ENCODE measurements around the gene LIF. TPM values are rescaled to one million over a fixed set of nuclear protein-coding genes. Genes with fewer than 3 reads are reported as not detected.

The LIF gene
- total and polyA plus RNA-seq, 2 of the 4 experiments (the other 2 are of a cell fraction), result 130 to 214 TPM

- Histone ChIP-seq H2BK5ac (ENCODE audit: low read depth, low read length, poor library complexity, severe bottlenecking) (peak overlapping the region; percentile 99), H2BK15ac (ENCODE audit: low read depth, low read length) (peak overlapping the region; percentile 96), H3K14ac (replicated peaks; ENCODE audit: low read depth, low read length) (peak overlapping the region; percentile 95), H4K5ac (ENCODE audit: low read depth, low read length) (peak overlapping the region; percentile 92), H3K27me3 (ENCODE audit: control insufficient read depth, insufficient read depth, low read length) (no peaks in the 10 kb centered on the region), H2BK120ac (ENCODE audit: low read depth, low read length) (peak overlapping the region; percentile 98), H3K9me3 (ENCODE audit: control insufficient read depth, insufficient read depth, low read length) (no peaks in the 10 kb centered on the region), H3K4me2 (ENCODE audit: low read depth, low read length) (no peak overlapping the region), H3K4me1 (ENCODE audit: control insufficient read depth, insufficient read depth, low read length) (peaks cover 30% of the 10 kb centered on the region), H3K79me1 (ENCODE audit: low read depth in 1 of 2, low read length in 2 of 2) (no peaks in the 10 kb centered on the region), H4K20me1 (ENCODE audit: insufficient read depth, low read length) (peaks cover 4% of the 10 kb centered on the region; the same call in 1 of the 2 replicates), H3K23ac (ENCODE audit: low read depth, low read length) (peak overlapping the region; percentile 67; the same call in 1 of the 2 replicates), H3K4ac (ENCODE audit: low read depth, low read length) (peak overlapping the region; percentile 88), H4K91ac (ENCODE audit: insufficient read depth, low read depth, low read length) (peak overlapping the region; percentile 95), H3K4me3 (ENCODE audit: insufficient read depth, low read depth, low read length) (no peak overlapping the region), H4K8ac (ENCODE audit: low read depth in 2 of 2, low read length in 2 of 2) (peak overlapping the region; percentile 87 to 89), H2AK5ac (ENCODE audit: low read depth, low read length) (peak overlapping the region; percentile 97), H2BK20ac (ENCODE audit: low read depth, low read length) (peak overlapping the region; percentile 99), H3K56ac (ENCODE audit: extremely low read depth, insufficient read depth, low read length) (no peak overlapping the region; the same call in 1 of the 2 replicates), H3K9me1 (ENCODE audit: insufficient read depth, low read length) (peaks cover 13% of the 10 kb centered on the region), H3K36me3 (ENCODE audit: control insufficient read depth, insufficient read depth, low read length) (no peaks in the 10 kb centered on the region), H2AK9ac (replicated peaks; ENCODE audit: low read depth, low read length, poor library complexity) (peak overlapping the region; percentile 50), H3K27ac (ENCODE audit: insufficient read depth, low read length) (peak overlapping the region; percentile 73), H3K9ac (ENCODE audit: low read depth, low read length) (no peak overlapping the region), H2AFZ (replicated peaks; ENCODE audit: low read length, poor library complexity) (no peak overlapping the region), H3K18ac (ENCODE audit: low read depth, low read length) (peak overlapping the region; percentile 70)
- dilution Hi-C loops (cut with HindIII; ENCODE audit: low sequenced_read_pairs, unreplicated experiment) (no loop called here), in situ Hi-C loops (cut with MboI; ENCODE audit: low sequenced_read_pairs) (no loop called here), intact Hi-C loops (cut with micrococcal nuclease) (no loop called here)
- no TSS peak for BruUV-seq (replicated peaks)
- no peak for ATAC-seq (ENCODE audit: low read depth)
- CTCF ChIA-PET, result no interaction called here
- TF ChIP-seq RCOR1 (IDR thresholded peaks at IDR 0.05; ENCODE audit: insufficient replicate concordance, low read length) (no peak), CTCF (conservative IDR thresholded peaks at IDR 0.05; ENCODE audit: low read depth, low read length) (no peak), FOS (IDR thresholded peaks at IDR 0.05; ENCODE audit: low read depth, low read length) (no peak), MXI1 (IDR thresholded peaks at IDR 0.05; ENCODE audit: borderline replicate concordance, low read depth, low read length) (no peak), MAFK (IDR thresholded peaks at IDR 0.05; ENCODE audit: low read depth, low read length) (no peak), BHLHE40 (IDR thresholded peaks at IDR 0.05; ENCODE audit: low read depth, low read length) (no peak), RFX5 (IDR thresholded peaks at IDR 0.05; ENCODE audit: low read depth, low read length) (no peak), NFE2L2 (IDR thresholded peaks at IDR 0.05; ENCODE audit: low read depth, low read length) (no peak), CHD1 (IDR thresholded peaks at IDR 0.05; ENCODE audit: low read depth, low read length) (no peak), RAD21 (IDR thresholded peaks at IDR 0.05; ENCODE audit: low read length) (no peak), CEBPB (IDR thresholded peaks at IDR 0.05; ENCODE audit: low read depth, low read length) (no peak)
- TF ChIP-seq, protein P1, sequence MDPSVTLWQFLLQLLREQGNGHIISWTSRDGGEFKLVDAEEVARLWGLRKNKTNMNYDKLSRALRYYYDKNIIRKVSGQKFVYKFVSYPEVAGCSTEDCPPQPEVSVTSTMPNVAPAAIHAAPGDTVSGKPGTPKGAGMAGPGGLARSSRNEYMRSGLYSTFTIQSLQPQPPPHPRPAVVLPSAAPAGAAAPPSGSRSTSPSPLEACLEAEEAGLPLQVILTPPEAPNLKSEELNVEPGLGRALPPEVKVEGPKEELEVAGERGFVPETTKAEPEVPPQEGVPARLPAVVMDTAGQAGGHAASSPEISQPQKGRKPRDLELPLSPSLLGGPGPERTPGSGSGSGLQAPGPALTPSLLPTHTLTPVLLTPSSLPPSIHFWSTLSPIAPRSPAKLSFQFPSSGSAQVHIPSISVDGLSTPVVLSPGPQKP (IDR thresholded peaks at IDR 0.05; ENCODE audit: borderline replicate concordance, low read depth, low read length), result no peak
- POLR2A ChIA-PET (ENCODE audit: unreplicated experiment), result no interaction called here
- WGBS, 2 experiments (ENCODE audit: extremely low coverage in 2 of 2, insufficient read length in 1 of 2), result no CpG with 5 or more reads among the region's 3 CpGs
- DNase-seq, result no peak
Measured at GRCh38 chr22:30193031-30193775, 53.4 kb downstream of the LIF start.
